GM19328 (cell line): ENCODE results near the gene SLC25A12.

Source experiments
- ATAC-seq: cut with Tn5 transposase; IDR thresholded peaks from one replicate; pipeline ENCODE4 v1.9.1; 2021; ENCODE audit warnings: mild to moderate bottlenecking, moderate library complexity; ENCODE audit not compliant: unreplicated experiment

Gene SLC25A12

GRCh38 chr2:171735991-171736710 is 157.9 kb downstream of the SLC25A12 start:
- ATAC-seq, result no peak
